Immature natural killer cell (primary cell): ENCODE results near the gene KISS1R. TPM values are rescaled to one million over a fixed set of nuclear protein-coding genes. Genes with fewer than 3 reads are reported as not detected.
"Not testable (repeated sequence)": the region's sequence is repeated elsewhere in the genome, so short reads cannot be mapped to it uniquely, and the experiment has no call there.

ENCODE experiments used
- DNase-seq, 3 donors: peaks; one replicate each; pipeline ENCODE4 v3.0.0; 2022; ENCODE audit warnings: mixed read lengths in 1 of 3
- H3K27ac Mint-ChIP-seq, 6 donors: one replicate each; pipeline ENCODE4 v1.8.0; 2020; ENCODE audit warnings: mixed read lengths in 6 of 6, mild to moderate bottlenecking in 5 of 6, inconsistent platforms in 4 of 6, moderate library complexity in 3 of 6
- H3K27me3 Mint-ChIP-seq, 3 donors: one replicate each; pipeline ENCODE4 v1.8.0; 2020 to 2021; ENCODE audit warnings: low read depth in 3 of 3, mild to moderate bottlenecking in 3 of 3, mixed read lengths in 3 of 3, moderate library complexity in 3 of 3, inconsistent platforms in 1 of 3
- H3K36me3 Mint-ChIP-seq, 3 donors: one replicate each; pipeline ENCODE4 v1.8.0; 2020; ENCODE audit warnings: mixed read lengths in 3 of 3, inconsistent platforms in 2 of 3, mild to moderate bottlenecking in 2 of 3
- H3K4me1 Mint-ChIP-seq, 2 donors: one replicate each; pipeline ENCODE4 v1.8.0; 2020; ENCODE audit warnings: inconsistent platforms in 2 of 2, mild to moderate bottlenecking in 2 of 2, mixed read lengths in 2 of 2, moderate library complexity in 1 of 2
- H3K4me3 Mint-ChIP-seq, 5 donors: one replicate each; pipeline ENCODE4 v1.8.0; 2020; ENCODE audit warnings: mild to moderate bottlenecking in 5 of 5, mixed read lengths in 5 of 5, inconsistent platforms in 3 of 5, moderate library complexity in 3 of 5
- H3K9me3 Mint-ChIP-seq, 6 donors: one replicate each; pipeline ENCODE4 v1.8.0; 2020; ENCODE audit warnings: mild to moderate bottlenecking in 6 of 6, mixed read lengths in 6 of 6, inconsistent platforms in 4 of 6, moderate library complexity in 3 of 6
- polyA plus RNA-seq, 3 donors: library from polyadenylated mRNA; unstranded; fragments of 300-500 nt; fragmentation: Illumina TruSeq; gene quantifications; one replicate each; pipeline ENCODE4 v1.2.3, GENCODE V29; 2021

The KISS1R gene
- polyA plus RNA-seq, 3 donors from 2014 or later, result not detected

DNA sequence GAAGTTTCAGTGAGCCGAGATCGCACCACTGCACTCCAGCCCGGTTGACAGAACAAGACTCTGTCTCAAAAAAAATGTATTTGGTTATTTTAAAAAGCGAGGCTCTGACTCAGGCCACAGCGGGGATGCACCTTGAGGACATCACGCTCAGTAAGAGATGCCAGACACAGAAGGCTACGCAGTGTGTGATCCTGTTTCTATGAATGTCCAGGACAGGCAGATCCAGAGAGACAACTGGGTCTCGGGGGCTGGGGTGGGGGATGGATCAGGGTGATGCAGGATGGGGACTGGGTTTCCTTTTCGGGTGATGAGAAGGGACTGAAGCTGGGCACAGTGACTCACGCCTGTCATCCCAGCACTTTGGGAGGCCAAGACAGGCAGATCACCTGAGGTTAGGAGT, 29.5 kb upstream of the KISS1R start:
- H3K27ac Mint-ChIP-seq, result peak overlapping the region in 3 of 6 donors; percentile 40 to 91 (median 85)
- H3K36me3 Mint-ChIP-seq, result peaks cover 0 to 6% (median 0%) of the 10 kb centered on the region in 3 donors
- DNase-seq, result no peak
- H3K4me3 Mint-ChIP-seq, result peak overlapping the region in 1 of 5 donors; percentile 54
- peaks cover 0 to 16% of the 10 kb centered on the region in 2 donors for H3K4me1 Mint-ChIP-seq
- no peaks in the 10 kb centered on the region for H3K9me3 Mint-ChIP-seq
- H3K27me3 Mint-ChIP-seq, result peaks cover 0 to 2% (median 1%) of the 10 kb centered on the region in 3 donors

DNA sequence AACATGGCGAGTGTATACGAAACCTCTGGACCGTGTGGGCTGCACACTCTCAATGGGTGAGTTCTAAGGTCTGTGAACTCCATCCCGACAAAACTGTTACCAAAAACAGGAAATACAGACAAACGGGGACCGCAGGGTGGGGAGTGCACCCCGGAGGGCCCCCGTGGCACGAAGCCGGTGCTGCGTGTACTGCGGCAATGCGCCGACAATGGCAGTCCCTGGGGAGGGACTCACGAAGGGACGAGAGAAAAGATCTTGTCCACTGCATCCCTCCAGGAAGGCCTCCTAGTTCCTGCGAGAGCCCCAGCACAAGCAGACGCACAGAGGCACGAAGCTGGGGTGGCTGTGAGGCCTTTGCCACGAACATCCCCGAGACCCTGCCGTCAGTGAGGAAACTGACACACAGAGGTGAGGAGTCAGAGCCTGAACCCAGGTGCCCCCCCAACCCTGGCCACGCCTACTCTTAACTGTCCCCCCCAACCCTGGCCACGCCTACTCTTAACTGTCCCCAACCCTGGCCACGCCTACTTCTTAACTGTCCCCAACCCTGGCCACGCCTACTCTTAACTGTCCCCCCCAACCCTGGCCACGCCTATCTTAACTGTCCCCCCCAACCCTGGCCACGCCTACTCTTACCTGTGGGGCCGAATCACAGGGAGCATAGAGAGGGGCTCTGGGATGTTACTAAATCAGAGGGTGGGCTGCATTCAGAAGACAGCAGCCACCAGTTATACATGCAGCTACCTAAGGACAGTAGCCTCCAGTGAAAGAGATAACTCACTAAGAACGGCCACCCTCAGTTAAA, 28.4 kb upstream of the KISS1R start:
- H3K36me3 Mint-ChIP-seq, result peaks cover 0 to 6% (median 0%) of the 10 kb centered on the region in 3 donors
- peak in 2 of 3 donors; percentile 74 to 83 for DNase-seq
- peak overlapping the region in 4 of 5 donors; percentile 53 to 76 (median 63) for H3K4me3 Mint-ChIP-seq
- peaks cover 8 to 25% of the 10 kb centered on the region in 2 donors for H3K4me1 Mint-ChIP-seq
- H3K9me3 Mint-ChIP-seq, result no peaks in the 10 kb centered on the region
- H3K27me3 Mint-ChIP-seq, result peaks cover 7 to 10% (median 8%) of the 10 kb centered on the region in 3 donors
- peak overlapping the region in 3 of 6 donors; percentile 85 to 93 (median 91) for H3K27ac Mint-ChIP-seq

DNA sequence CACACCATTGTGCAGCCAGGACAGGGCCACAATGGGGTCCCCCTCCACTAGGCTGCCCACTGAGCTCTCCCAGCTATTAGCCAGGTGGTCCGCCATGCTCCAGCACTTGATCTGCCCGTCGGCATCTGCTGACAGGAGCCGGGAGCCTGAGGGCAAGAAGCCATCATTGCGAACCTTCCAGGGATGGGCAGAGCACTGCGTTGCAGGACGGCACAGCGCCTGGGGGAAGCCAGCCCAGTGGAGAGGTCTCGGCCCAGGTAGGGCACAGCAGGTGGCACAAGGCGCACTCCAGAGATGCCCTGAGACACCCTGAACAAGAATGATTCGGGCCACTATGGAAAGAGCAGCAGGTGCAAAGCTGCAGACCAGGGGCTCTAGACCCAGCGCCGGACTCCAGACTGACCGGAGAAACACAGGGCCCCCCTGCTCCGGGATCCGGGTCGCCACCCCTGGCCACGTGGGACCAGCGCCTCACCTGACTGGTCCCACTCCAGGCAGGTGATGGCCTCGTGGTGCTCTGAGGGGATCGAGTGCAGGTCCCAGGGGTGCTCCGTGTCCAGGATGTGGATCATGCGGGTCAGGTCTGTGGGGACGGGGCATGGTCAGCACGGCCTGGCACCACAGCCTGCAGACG, 27.4 kb upstream of the KISS1R start:
- Mint-ChIP-seq H3K27ac (peak overlapping the region in 1 of 6 donors; percentile 45), H3K4me3 (peak overlapping the region in 2 of 5 donors; percentile 33 to 76), H3K4me1 (peaks cover 8 to 25% of the 10 kb centered on the region in 2 donors)

GRCh38 chr19:890831-891230, 26.3 kb upstream of the KISS1R start:
- Mint-ChIP-seq H3K27me3 (peaks cover 7 to 12% (median 8%) of the 10 kb centered on the region in 3 donors), H3K9me3 (no peaks in the 10 kb centered on the region), H3K36me3 (peaks cover 0 to 6% (median 0%) of the 10 kb centered on the region in 3 donors), H3K27ac (peak overlapping the region in 1 of 6 donors; percentile 68), H3K4me1 (peaks cover 8 to 25% of the 10 kb centered on the region in 2 donors), H3K4me3 (peak overlapping the region in 4 of 5 donors; percentile 59 to 76 (median 66))
- DNase-seq, result no peak

More for the DNA sequence above, 27.4 kb upstream of the KISS1R start:
- Mint-ChIP-seq H3K9me3 (no peaks in the 10 kb centered on the region), H3K36me3 (peaks cover 0 to 6% (median 0%) of the 10 kb centered on the region in 3 donors), H3K27me3 (peaks cover 7 to 12% (median 8%) of the 10 kb centered on the region in 3 donors)
- no peak for DNase-seq

- peaks cover 8 to 12% (median 10%) of the 10 kb centered on the region in 3 donors for H3K27me3 Mint-ChIP-seq
Measured at GRCh38 chr19:891421-892200, 25.5 kb upstream of the KISS1R start.

GRCh38 chr19:892243-892893, 24.8 kb upstream of the KISS1R start:
- H3K4me1 Mint-ChIP-seq, result peaks cover 8 to 25% of the 10 kb centered on the region in 2 donors
- peak overlapping the region in 5 of 6 donors; percentile 55 to 86 (median 84) for H3K27ac Mint-ChIP-seq

More at GRCh38 chr19:891421-892200, 25.5 kb upstream of the KISS1R start:
- H3K4me1 Mint-ChIP-seq, result peaks cover 8 to 25% of the 10 kb centered on the region in 2 donors
- not testable (repeated sequence) for H3K36me3 Mint-ChIP-seq, H3K9me3 Mint-ChIP-seq, DNase-seq
- peak overlapping the region in 4 of 5 donors; percentile 59 to 88 (median 84) for H3K4me3 Mint-ChIP-seq
- H3K27ac Mint-ChIP-seq, result peak overlapping the region in 3 of 6 donors; percentile 68 to 86 (median 85)

DNA sequence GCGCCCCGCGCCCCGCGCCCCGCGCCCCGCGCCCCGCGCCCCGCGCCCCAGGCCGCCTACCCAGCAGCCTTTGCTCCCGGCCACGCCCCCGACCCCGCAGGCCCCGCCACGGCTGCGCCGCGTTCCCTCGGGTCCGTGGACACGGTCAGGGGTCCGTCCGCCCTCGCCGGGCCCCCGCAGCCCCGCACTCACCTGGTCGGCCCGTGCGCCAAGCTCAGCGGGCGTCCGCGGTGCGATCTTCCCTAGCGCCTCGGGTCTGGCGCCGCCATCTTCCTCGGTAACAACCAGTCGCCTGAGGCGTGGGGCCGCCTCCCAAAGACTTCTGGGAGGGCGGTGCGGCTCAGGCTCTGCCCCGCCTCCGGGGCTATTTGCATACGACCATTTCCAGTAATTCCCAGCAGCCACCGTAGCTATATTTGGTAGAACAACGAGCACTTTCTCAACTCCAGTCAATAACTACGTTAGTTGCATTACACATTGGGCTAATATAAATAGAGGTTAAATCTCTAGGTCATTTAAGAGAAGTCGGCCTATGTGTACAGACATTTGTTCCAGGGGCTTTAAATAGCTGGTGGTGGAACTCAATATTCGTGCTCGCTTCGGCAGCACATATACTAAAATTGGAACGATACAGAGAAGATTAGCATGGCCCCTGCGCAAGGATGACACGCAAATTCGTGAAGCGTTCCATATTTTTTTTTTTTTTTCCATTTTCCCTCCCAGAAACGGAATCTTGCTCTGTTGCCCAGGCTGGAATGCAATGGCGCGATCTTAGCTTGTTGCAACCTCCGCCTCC, 24.0 kb upstream of the KISS1R start, which contains the start of the genes MED16 and RNU6-9:
Gene MED16 (minus strand): TSS at position 294 of the 796 bp plus-strand sequence. CDS start 2,056 bp downstream, outside the sequence.
Gene RNU6-9 (plus strand): TSS at position 591 of the 796 bp plus-strand sequence.
- peaks cover 0 to 3% (median 0%) of the 10 kb centered on the region in 3 donors for H3K36me3 Mint-ChIP-seq
- peak within 1 kb of the TSS; percentile 97 to 100 (median 98) for H3K27ac Mint-ChIP-seq
- no peaks in the 10 kb centered on the region for H3K9me3 Mint-ChIP-seq
- DNase-seq, result peak; percentile 93 to 95 (median 95)
- peak within 1 kb of the TSS; percentile 85 to 95 (median 94) for H3K4me3 Mint-ChIP-seq
- peaks cover 7 to 12% (median 11%) of the 10 kb centered on the region in 3 donors for H3K27me3 Mint-ChIP-seq
- peaks cover 8 to 25% of the 10 kb centered on the region in 2 donors for H3K4me1 Mint-ChIP-seq

More at GRCh38 chr19:892243-892893, 24.8 kb upstream of the KISS1R start:
- H3K4me3 Mint-ChIP-seq, result peak overlapping the region; percentile 76 to 88 (median 84)
- no peaks in the 10 kb centered on the region for H3K9me3 Mint-ChIP-seq
- DNase-seq, result no peak
- peaks cover 0 to 3% (median 0%) of the 10 kb centered on the region in 3 donors for H3K36me3 Mint-ChIP-seq
- peaks cover 7 to 12% (median 11%) of the 10 kb centered on the region in 3 donors for H3K27me3 Mint-ChIP-seq

GRCh38 chr19:896434-896833, 20.7 kb upstream of the KISS1R start:
- Mint-ChIP-seq H3K9me3 (no peaks in the 10 kb centered on the region), H3K27me3 (peaks cover 7 to 14% (median 11%) of the 10 kb centered on the region in 3 donors), H3K36me3 (no peaks in the 10 kb centered on the region), H3K4me3 (no peak overlapping the region), H3K27ac (peak overlapping the region in 1 of 6 donors; percentile 8), H3K4me1 (peaks cover 8 to 13% of the 10 kb centered on the region in 2 donors)
- DNase-seq, result no peak

DNA sequence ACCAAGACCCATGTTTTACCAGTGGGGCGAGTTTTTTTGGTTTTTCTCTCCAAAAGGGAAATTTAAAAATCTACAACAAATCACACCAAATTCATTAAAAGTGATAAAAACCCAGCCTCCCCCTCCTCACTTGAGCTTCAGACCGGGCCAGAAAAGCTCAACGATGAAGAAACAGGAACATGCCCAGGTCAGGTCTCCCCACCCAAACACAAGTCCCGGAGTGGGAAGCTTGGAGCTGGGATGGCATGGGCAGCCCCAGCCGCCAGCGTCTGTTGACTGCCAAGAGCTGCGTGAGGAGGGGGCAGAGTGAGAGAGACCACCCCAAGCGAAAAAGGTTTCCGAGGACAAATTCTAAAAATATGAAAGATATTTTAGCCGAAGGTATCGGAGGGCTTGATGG, 20.1 kb upstream of the KISS1R start:
- no peak overlapping the region for H3K4me3 Mint-ChIP-seq
- no peak for DNase-seq
- H3K27me3 Mint-ChIP-seq, result peaks cover 7 to 14% (median 11%) of the 10 kb centered on the region in 3 donors
- no peaks in the 10 kb centered on the region for H3K9me3 Mint-ChIP-seq
- H3K27ac Mint-ChIP-seq, result no peak overlapping the region
- H3K4me1 Mint-ChIP-seq, result peaks cover 8 to 13% of the 10 kb centered on the region in 2 donors
- no peaks in the 10 kb centered on the region for H3K36me3 Mint-ChIP-seq

GRCh38 chr19:897442-898039, 19.6 kb upstream of the KISS1R start:
- peaks cover 7 to 14% (median 11%) of the 10 kb centered on the region in 3 donors for H3K27me3 Mint-ChIP-seq
- no peak overlapping the region for H3K27ac Mint-ChIP-seq
- no peaks in the 10 kb centered on the region for H3K36me3 Mint-ChIP-seq
- H3K4me3 Mint-ChIP-seq, result no peak overlapping the region
- H3K9me3 Mint-ChIP-seq, result no peaks in the 10 kb centered on the region
- DNase-seq, result no peak
- H3K4me1 Mint-ChIP-seq, result peaks cover 8 to 9% of the 10 kb centered on the region in 2 donors

- peaks cover 2 to 7% (median 3%) of the 10 kb centered on the region in 3 donors for H3K27me3 Mint-ChIP-seq
- no peak overlapping the region for H3K27ac Mint-ChIP-seq
- H3K4me3 Mint-ChIP-seq, result no peak overlapping the region
- no peak for DNase-seq
- peaks cover under 1 to 3% of the 10 kb centered on the region in 2 donors for H3K4me1 Mint-ChIP-seq
- H3K9me3 Mint-ChIP-seq, result no peaks in the 10 kb centered on the region
- H3K36me3 Mint-ChIP-seq, result no peaks in the 10 kb centered on the region
Measured at GRCh38 chr19:898663-899062, 18.5 kb upstream of the KISS1R start.
